ENCODE measurements around the gene ABCA3.
"Not testable (repeated sequence)": the region's sequence is repeated elsewhere in the genome, so short reads cannot be mapped to it uniquely, and the experiment has no call there.

The ABCA3 gene

GRCh38 chr16:2251296-2252111 is 89.0 kb downstream of the ABCA3 start, which contains the start of gene ECI1:
Gene ECI1, minus strand, starts transcription at chr16:2251587. Its CDS starts 21 bp downstream, at chr16:2251566.
- DNase-seq = peak; percentile 92 to 96

DNA sequence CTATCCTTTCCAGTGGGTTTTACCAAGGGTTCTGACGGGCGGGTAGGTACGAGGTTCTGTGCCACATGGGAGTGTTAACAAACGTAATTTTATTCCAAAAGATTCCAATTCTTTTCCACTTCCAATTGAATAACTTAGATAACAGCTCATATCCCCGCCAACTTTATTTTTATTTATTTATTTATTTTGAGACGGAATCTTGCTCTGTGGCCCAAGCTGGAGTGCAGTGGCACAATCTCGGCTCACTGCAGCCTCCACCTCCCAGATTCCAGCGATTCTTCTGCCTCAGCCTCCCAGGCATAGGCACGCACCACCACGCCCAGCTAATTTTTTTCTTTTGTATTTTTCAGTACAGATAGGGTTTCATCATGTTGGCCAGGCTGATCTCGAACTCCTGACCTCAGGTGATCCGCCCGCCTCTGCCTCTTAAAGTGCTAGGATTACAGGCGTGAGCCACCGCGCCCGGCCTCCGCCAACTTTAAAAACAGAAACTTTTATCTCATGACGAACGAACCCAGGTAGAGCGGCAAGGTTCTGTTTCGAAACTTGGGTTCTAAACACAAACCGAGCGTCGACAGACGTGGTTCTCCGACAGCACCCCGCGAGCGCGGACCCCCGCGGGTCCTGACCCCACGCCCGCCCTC is 89.8 kb downstream of the ABCA3 start:
- DNase-seq = peak in 1 of 2 donors; percentile 28

- DNase-seq = no peak
Observed at GRCh38 chr16:2246301-2246885, 94.1 kb downstream of the ABCA3 start.

DNA sequence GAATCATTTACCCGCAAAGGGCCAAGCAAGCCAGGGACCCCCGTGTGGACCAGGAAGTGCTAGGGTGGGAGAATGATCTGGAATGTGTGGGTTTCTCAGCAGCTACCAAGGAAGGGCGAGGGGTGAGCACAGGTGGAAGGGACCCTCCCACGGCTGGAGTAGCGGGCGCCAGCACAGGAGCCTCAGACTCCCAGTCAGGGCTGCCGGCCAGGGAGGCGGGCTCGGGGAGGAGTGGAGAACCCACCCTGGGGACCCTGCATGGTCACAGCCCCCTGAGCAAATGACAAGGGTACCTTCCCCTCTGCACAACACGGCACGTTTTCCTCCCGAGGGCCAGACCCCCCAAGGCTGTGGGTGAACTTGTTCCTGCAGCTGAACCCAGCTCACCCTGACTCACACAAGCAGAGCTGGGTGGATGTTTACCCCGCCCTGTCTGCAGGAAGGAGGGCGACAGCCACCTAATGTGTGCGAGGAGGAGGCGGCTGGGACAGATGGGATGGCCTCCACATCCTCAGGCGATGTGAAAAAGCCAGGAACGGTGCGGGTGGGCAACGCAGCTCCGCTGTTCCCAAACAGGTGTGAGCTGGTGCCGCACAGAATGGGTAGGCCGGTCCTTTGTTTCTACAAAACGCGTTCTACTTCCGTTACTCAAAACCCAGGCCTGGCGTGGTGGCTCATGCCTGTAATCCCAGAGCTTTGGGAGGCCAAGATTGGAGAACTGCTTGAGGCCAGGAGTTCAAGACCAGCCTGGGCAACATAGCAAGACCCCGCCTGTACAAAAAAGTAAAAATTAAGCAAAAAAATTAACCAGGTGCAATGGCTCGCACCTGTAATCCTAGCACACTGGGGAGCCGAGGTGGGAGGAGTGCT is 95.4 kb downstream of the ABCA3 start:
- no peak for DNase-seq

DNA sequence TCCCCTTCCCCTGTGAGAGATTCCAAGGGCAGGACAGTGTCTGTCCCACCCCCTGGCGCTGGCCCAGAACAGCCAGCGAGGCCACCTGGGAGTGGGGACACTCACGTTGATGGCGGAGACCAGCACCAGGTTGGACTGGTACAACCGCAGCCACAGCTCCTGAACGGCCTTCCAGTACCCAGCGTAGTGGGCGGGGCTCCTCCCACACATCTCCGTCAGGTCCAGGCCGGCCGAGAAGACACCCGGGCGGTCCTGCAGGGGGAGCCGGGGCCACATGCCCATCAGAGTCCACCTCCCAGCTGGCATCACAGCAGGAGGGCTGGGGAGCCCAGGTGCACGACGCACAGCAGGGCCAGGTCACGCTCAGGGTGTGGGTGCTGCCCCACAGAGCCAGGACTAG is 96.2 kb downstream of the ABCA3 start:
- DNase-seq = no peak

- DNase-seq = no peak
Observed at GRCh38 chr16:2243781-2244180, 96.7 kb downstream of the ABCA3 start.

GRCh38 chr16:2243031-2243528 is 97.4 kb downstream of the ABCA3 start:
- DNase-seq = no peak

DNA sequence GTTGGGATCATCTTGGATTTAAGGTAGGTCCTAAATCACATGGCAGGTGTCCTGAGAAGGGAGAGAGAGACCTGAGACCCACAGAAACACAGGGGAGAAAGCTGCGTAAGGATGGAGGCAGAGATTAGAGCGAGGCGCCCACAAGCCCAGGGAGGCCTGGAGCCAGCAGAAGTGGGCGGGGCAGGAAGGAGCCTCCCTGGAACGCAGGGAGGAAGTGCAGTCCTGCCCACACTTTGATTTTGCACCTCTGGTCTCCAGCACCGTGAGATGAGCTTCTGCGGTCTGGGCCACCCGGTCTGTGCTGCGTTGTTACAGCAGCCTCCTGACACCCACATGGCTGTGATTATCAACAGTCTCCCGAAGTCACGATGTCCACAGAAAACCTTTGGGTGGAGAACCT is 97.9 kb downstream of the ABCA3 start:
- peak in 1 of 2 donors; percentile 11 for DNase-seq

DNA sequence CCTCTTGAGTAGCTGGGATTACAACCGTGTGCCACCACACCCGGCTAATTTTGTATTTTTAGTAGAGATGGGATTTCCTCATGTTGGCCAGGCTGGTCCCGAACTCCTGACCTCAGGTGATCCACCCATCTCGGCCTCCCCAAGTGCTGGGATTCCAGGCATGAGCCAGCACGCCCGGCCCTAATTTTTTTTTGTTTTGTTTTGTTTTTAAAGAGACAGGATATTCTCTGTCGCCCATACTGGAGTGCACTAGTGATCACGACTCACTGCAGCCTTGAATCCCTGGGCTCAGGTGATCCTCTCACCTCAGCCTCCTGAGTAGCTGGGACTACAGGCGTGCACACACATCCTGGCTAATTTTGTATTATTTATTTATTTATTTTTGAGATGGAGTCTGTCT is 100.2 kb downstream of the ABCA3 start:
- DNase-seq = not testable (repeated sequence)

GRCh38 chr16:2238838-2239675 is 101.5 kb downstream of the ABCA3 start:
- no peak for DNase-seq

DNA sequence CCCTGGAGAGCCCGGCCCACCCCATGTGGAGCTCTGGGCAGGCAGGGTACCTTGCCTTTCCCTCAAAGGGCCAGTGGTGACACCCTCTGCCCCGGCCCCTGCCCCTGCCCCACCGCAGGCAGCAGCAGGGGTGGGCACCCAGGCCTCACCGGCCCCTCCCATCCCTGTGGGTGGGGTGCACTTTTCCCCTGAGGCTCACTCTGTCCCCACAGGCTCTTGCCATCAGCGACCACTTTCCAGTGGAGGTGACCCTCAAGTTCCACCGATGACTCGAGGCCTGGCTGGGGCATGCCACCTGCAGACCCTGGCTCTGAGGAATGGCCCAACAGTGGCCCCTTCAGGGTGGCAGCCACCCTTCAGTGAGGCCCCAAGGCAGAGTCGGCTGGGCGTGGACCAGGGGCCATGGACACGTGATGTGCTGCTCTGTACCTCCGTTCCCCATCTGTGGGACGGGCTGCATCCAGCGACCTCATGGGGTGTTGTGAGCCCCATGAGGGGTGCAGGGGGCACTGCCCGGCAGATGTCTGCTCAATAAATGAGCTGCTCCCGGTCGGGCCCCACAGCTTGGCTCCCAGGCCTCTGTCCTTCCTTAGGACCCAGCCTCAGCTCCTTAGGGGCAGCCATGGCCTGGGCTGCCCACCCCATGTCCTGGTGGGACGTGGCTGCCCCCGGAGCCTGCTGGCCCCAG is 102.2 kb downstream of the ABCA3 start:
- no peak for DNase-seq

GRCh38 chr16:2237493-2238149 is 102.9 kb downstream of the ABCA3 start:
- no peak for DNase-seq

GRCh38 chr16:2237102-2237482 is 103.4 kb downstream of the ABCA3 start:
- DNase-seq = no peak

DNA sequence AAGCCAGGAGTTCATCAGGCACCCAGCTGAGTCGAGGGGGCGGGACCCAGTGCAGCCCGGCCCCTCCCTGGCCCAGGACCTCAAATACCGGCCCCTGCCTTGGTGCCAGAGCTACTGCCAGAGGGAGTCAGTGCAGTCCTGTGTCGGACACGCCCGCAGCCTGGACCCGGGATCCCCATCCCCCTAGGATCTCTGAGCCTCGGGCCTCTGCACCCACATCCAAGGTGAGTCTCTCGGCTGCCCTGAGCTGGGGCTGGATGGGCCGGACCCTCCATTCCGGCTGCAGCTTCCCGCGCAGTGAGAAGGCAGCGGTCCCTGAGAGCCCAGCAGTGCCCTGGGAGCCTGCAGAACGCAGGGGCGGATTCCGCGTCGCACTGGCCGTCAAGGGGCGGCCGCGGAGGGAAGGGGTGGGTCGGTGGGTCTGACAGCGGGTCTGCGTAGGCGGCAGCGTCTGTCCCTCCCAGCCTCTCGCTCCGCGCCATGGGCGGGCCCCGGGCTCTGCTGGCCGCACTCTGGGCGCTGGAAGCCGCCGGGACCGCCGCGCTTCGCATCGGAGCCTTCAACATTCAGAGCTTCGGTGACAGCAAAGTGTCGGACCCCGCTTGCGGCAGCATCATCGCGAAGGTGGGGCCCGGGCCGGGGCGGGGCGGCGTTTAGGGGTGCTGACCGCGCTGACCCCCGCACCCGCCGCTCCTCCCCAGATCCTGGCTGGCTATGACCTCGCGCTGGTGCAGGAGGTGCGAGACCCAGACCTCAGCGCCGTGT is 104.0 kb downstream of the ABCA3 start, which contains the start of gene DNASE1L2:
Gene DNASE1L2 (plus strand): TSS at position 108 of the 765 bp plus-strand sequence. CDS start 373 bp downstream, at position 481.
- DNase-seq = no peak

- DNase-seq = no peak
Observed at GRCh38 chr16:2235695-2236336, 104.7 kb downstream of the ABCA3 start.

DNA sequence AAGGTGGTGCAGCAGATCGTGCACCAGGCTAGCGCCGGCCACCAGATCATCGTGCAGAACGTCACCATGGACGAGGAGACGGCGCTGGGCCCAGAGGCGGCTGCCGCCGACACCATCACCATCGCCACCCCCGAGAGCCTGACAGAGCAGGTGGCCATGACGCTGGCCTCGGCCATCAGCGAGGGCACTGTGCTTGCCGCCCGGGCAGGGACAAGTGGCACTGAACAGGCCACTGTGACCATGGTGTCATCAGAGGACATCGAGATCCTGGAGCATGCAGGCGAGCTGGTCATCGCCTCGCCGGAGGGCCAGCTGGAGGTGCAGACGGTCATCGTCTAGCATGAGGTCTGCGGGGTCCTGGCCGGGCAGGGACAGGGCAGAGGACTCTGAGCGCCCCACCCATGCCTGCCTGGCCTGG is 105.3 kb downstream of the ABCA3 start:
- no peak for DNase-seq

DNA sequence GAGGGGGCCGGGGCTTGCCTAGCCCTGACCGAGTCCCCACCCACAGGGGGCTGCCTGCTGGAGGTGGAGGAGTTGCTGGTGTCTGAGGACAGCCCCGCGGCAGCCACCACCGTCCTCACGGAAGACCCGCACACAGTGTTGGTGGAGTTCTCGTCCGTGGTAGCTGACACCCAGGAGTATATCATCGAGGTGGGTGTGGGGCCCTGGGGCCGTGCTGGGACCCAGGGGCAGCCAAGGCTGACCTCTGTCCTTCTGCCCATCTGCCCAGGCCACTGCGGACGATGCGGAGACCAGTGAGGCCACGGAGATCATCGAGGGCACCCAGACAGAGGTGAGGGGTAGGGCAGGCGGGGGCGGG is 105.7 kb downstream of the ABCA3 start:
- DNase-seq = no peak

GRCh38 chr16:2233872-2234812 is 106.4 kb downstream of the ABCA3 start:
- no peak for DNase-seq

Data from inflammatory macrophage treated with lipopolysaccharide for 1 hour (primary cell).